HepG2 (cell line): ENCODE measurements around the gene ICE2. TPM values are rescaled to one million over a fixed set of nuclear protein-coding genes. Genes with fewer than 3 reads are reported as not detected.

ENCODE experiments used
- ATAC-seq: fragments of 200-7000 bp; cut with Tn5 transposase; 3 replicates; pipeline ENCODE4 v1.9.1; 2020; ENCODE audit warnings: mild to moderate bottlenecking, moderate library complexity
- BruUV-seq: library from RNA; stranded (reverse); fragments of 400-500 nt; replicated peaks from 2 replicates; lab custom pipeline; 2021; lab: Mats Ljungman, UMichigan
- CTCF ChIA-PET: fragments of 300-600 bp; formaldehyde crosslinking; extraction: SDS; loops from one replicate; lab custom pipeline; 2021; ENCODE audit warnings: low total read pairs, inconsistent platforms, low intra/inter-chr PET ratio; lab: Yijun Ruan, JAX
- POLR2A ChIA-PET: fragments of 350-600 bp; sonication (Branson Sonifier 250); formaldehyde crosslinking; loops from one replicate; lab custom pipeline; 2020; ENCODE audit warnings: antibody characterized with exemption, inconsistent platforms; lab: Yijun Ruan, JAX
- DNase-seq: peaks from one replicate; pipeline ENCODE4 v3.0.0-alpha.2; 2015; ENCODE audit warnings: low spot score
- FAIRE-seq: peaks from 3 replicates; lab custom pipeline; 2011; peaks lifted over from hg19 to GRCh38; lab: Jason Lieb, UNC
- H2AFZ ChIP-seq: one replicate; pipeline ENCODE4 v1.6.1; 2011; ENCODE audit warnings: low read length, inconsistent platforms
- H3K27ac ChIP-seq: fragments of 300-600 bp; 3 replicates; pipeline ENCODE4 v1.8.0; 2011; ENCODE audit warnings: mixed run types, mild to moderate bottlenecking, mixed read lengths, low read length, inconsistent platforms; ENCODE audit not compliant: insufficient read depth; ENCODE audit errors: extremely low read length
- H3K27me3 ChIP-seq, 2 experiments: fragments of 200-600 bp in 1 of 2; 2 replicates in 1 of 2; 3 replicates in 1 of 2; pipeline versions ENCODE4 v1.6.0 to v1.8.0; 2011; ENCODE audit warnings: low read length in 2 of 2, mild to moderate bottlenecking in 2 of 2, moderate library complexity in 2 of 2, inconsistent platforms in 1 of 2; ENCODE audit not compliant: insufficient read depth in 2 of 2, control insufficient read depth in 1 of 2
- H3K36me3 ChIP-seq, 2 experiments: fragments of 200-600 bp in 1 of 2; replicated peaks in 1 of 2; 2 replicates in 1 of 2; 3 replicates in 1 of 2; pipeline versions ENCODE4 v1.5.1 to v1.8.0; 2011; ENCODE audit warnings: low read length in 2 of 2, inconsistent platforms in 1 of 2; ENCODE audit not compliant: insufficient read depth in 2 of 2, control insufficient read depth in 1 of 2
- H3K4me1 ChIP-seq: 2 replicates; pipeline ENCODE4 v1.5.1; 2012; ENCODE audit warnings: low read length, inconsistent platforms; ENCODE audit not compliant: insufficient read depth
- H3K4me2 ChIP-seq: 2 replicates; pipeline ENCODE4 v1.6.0; 2011; ENCODE audit warnings: low read depth, low read length, inconsistent platforms
- H3K4me3 ChIP-seq, 3 experiments: fragments of 200-600 bp in 1 of 3; sonication (generic), shearing (Covaris generic) in 1 of 3; replicated peaks in 1 of 3; 2 replicates each; pipeline ENCODE4 v1.5.1; 2011 to 2016; ENCODE audit warnings: low read length in 3 of 3, inconsistent platforms in 2 of 3, low read depth in 2 of 3, mild to moderate bottlenecking in 2 of 3, control low read depth in 1 of 3, mixed read lengths in 1 of 3; ENCODE audit not compliant: insufficient read depth in 1 of 3
- H3K79me2 ChIP-seq: one replicate; pipeline ENCODE4 v1.6.1; 2011; ENCODE audit warnings: low read length, inconsistent platforms; ENCODE audit not compliant: insufficient read depth
- H3K9ac ChIP-seq: 2 replicates; pipeline ENCODE4 v1.6.0; 2011; ENCODE audit warnings: mild to moderate bottlenecking, low read depth, low read length, inconsistent platforms; ENCODE audit not compliant: insufficient read depth
- H3K9me3 ChIP-seq: 2 replicates; pipeline ENCODE4 v1.5.1; 2012; ENCODE audit warnings: mild to moderate bottlenecking, low read length
- H4K20me1 ChIP-seq: 2 replicates; pipeline ENCODE4 v1.6.0; 2011; ENCODE audit warnings: inconsistent platforms, mild to moderate bottlenecking, low read length, moderate library complexity; ENCODE audit not compliant: insufficient read depth
- ATRX ChIP-seq: sonication (generic); formaldehyde crosslinking; IDR thresholded peaks from 2 replicates; pipeline ENCODE4 v1.4.0; 2020; ENCODE audit warnings: missing genetic modification reagents, borderline replicate concordance
- MAFG ChIP-seq: sonication (generic); formaldehyde crosslinking; IDR thresholded peaks from 2 replicates; pipeline ENCODE4 v1.5.1; 2020; ENCODE audit warnings: mild to moderate bottlenecking, missing genetic modification reagents
- TBL1XR1 ChIP-seq: fragments of 150-350 bp; IDR thresholded peaks from 2 replicates; pipeline ENCODE4 v1.6.1; 2014; ENCODE audit warnings: borderline replicate concordance, low read length; ENCODE audit not compliant: partially characterized antibody
- U2AF2 ChIP-seq: fragments of 200-400 bp; formaldehyde crosslinking; IDR thresholded peaks from 2 replicates; pipeline ENCODE4 v1.6.1; 2017; ENCODE audit warnings: low read depth, mild to moderate bottlenecking, low read length
- ZNF260 ChIP-seq: sonication (generic); formaldehyde crosslinking; IDR thresholded peaks from 2 replicates; pipeline ENCODE4 v1.4.0; 2020; ENCODE audit warnings: missing genetic modification reagents, low read depth, mild to moderate bottlenecking, borderline replicate concordance
- ZNF335 ChIP-seq: sonication (generic); formaldehyde crosslinking; IDR thresholded peaks from 2 replicates; pipeline ENCODE4 v1.4.0; 2020; ENCODE audit warnings: missing genetic modification reagents
- WGBS: methylation state at CpG from one replicate; pipeline ENCODE4 v1.1.6; 2017; ENCODE audit warnings: low lambda C conversion rate; 5-methylcytosine and 5-hydroxymethylcytosine counted together
- in situ Hi-C: cut with HindIII; loops from 2 replicates; pipeline ENCODE4 v1.10.0; 2017; ENCODE audit warnings: low pct_unique_long_range_greater_than_20kb; ENCODE audit not compliant: extremely low pct_ligation_motif_present
- intact Hi-C: fragments of 100-400 bp; cut with micrococcal nuclease; formaldehyde crosslinking; loops from one replicate; pipeline ENCODE4 v1.10.0; 2022; ENCODE audit not compliant: unreplicated experiment
- polyA plus RNA-seq, 8 experiments: library from polyadenylated mRNA; depleted of rRNA in 3 of 8; stranded (reverse) in 7 of 8; unstranded in 1 of 8; fragments of >200 nt; fragmentation: Illumina TruSeq in 4 of 8; extraction: Trizol in 4 of 8; gene quantifications; 2 replicates each; pipeline versions ENCODE4 v1.2.1 to v1.2.3, GENCODE V29; 2011 to 2016; ENCODE audit warnings: low read depth in 4 of 8, missing spikeins in 1 of 8, mixed read lengths in 1 of 8; ENCODE audit not compliant: insufficient read depth in 1 of 8
- total RNA-seq, 5 experiments: library from RNA; depleted of rRNA; stranded (reverse); fragments of >200 nt; fragmentation: Illumina TruSeq; extraction: Trizol; gene quantifications; 2 replicates each; pipeline ENCODE4 v1.2.3, GENCODE V29; 2016; ENCODE audit warnings: low read depth in 1 of 5
- TF ChIP-seq, protein P1 (sequence below): sonication (generic); formaldehyde crosslinking; IDR thresholded peaks from 2 replicates; pipeline ENCODE4 v1.4.0; 2020; ENCODE audit warnings: missing genetic modification reagents
- TF ChIP-seq, protein P2 (sequence below): sonication (generic); formaldehyde crosslinking; IDR thresholded peaks from 2 replicates; pipeline ENCODE4 v1.5.1; 2020; ENCODE audit warnings: mild to moderate bottlenecking, moderate library complexity, missing genetic modification reagents

ICE2 gene
- total and polyA plus RNA-seq, 2 of the 13 experiments (the other 11 are each of a cell fraction or from before 2014, with no cell fraction given) = 24.8 to 26.4 TPM

DNA sequence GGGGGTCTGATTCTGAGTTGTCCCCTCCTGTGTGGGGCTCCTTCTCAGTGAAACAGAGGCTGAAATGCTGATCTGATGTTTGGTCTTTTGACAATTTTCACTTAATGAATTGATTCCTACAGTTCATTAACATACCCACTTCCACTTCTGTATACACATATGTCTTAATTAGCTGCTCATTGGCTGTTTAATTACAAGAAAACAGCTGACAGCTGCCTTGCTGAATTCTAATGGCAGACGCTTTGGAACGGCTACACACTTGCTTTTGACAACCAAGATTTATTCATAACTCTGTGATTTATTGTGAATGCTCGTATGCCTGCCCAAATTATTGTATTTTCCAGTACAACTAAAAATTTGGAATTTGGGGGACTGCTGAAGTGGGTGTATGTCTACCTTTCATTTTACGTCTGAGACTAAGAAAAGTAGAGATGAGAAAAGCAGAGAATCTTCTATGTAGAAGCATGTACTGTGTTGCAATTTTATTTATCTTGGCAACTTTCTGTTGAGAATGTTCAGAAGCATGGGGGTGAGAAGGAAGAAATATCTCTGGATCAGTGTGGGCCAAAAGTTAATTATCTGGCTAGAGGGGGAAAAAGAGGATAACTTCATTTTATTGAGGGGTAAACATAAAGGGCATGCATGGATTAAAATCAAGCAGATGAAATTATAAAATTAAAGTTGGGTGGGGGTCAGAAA lies 46.5 kb upstream of the ICE2 start:
- H3K27me3 ChIP-seq = no peaks in the 10 kb centered on the region
- WGBS = 91% methylated on average over 4 of the region's 4 CpGs
- no peak for TF ChIP-seq MAFG (CRISPR knock-in tag)
- no peak for TF ChIP-seq ZNF260 (CRISPR knock-in tag)
- TF ChIP-seq, protein P1, sequence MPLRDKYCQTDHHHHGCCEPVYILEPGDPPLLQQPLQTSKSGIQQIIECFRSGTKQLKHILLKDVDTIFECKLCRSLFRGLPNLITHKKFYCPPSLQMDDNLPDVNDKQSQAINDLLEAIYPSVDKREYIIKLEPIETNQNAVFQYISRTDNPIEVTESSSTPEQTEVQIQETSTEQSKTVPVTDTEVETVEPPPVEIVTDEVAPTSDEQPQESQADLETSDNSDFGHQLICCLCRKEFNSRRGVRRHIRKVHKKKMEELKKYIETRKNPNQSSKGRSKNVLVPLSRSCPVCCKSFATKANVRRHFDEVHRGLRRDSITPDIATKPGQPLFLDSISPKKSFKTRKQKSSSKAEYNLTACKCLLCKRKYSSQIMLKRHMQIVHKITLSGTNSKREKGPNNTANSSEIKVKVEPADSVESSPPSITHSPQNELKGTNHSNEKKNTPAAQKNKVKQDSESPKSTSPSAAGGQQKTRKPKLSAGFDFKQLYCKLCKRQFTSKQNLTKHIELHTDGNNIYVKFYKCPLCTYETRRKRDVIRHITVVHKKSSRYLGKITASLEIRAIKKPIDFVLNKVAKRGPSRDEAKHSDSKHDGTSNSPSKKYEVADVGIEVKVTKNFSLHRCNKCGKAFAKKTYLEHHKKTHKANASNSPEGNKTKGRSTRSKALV (CRISPR knock-in tag) = no peak
- no peak for TF ChIP-seq TBL1XR1
- TF ChIP-seq, protein P2, sequence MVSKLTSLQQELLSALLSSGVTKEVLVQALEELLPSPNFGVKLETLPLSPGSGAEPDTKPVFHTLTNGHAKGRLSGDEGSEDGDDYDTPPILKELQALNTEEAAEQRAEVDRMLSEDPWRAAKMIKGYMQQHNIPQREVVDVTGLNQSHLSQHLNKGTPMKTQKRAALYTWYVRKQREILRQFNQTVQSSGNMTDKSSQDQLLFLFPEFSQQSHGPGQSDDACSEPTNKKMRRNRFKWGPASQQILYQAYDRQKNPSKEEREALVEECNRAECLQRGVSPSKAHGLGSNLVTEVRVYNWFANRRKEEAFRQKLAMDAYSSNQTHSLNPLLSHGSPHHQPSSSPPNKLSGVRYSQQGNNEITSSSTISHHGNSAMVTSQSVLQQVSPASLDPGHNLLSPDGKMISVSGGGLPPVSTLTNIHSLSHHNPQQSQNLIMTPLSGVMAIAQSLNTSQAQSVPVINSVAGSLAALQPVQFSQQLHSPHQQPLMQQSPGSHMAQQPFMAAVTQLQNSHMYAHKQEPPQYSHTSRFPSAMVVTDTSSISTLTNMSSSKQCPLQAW (CRISPR knock-in tag) = no peak
- TF ChIP-seq U2AF2 = no peak
- no peak for TF ChIP-seq ZNF335
- no peak for TF ChIP-seq ATRX (CRISPR knock-in tag)
- H4K20me1 ChIP-seq = peaks cover 19% of the 10 kb centered on the region
- peaks cover 2% of the 10 kb centered on the region for H3K79me2 ChIP-seq
- H2AFZ ChIP-seq = no peak overlapping the region
- intact Hi-C loops (no loop called here), in situ Hi-C loops (no loop called here)
- DNase-seq = no peak
- FAIRE-seq = no peak
- CTCF ChIA-PET = no interaction called here
- peaks cover 8% of the 10 kb centered on the region for H3K4me1 ChIP-seq
- H3K9ac ChIP-seq = no peak overlapping the region
- POLR2A ChIA-PET = no interaction called here
- no peaks in the 10 kb centered on the region for H3K9me3 ChIP-seq
- BruUV-seq = no TSS peak
- no peak overlapping the region for H3K27ac ChIP-seq
- ATAC-seq = no peak
- H3K36me3 ChIP-seq = peaks cover 13 to 45% of the 10 kb centered on the region in 2 experiments; a peak in 4 of 5 replicates
- no peak overlapping the region for H3K4me2 ChIP-seq
- H3K4me3 ChIP-seq = no peak overlapping the region
